GM12878 (cell line): ENCODE results near the gene UBE2E2. TPM values are rescaled to one million over a fixed set of nuclear protein-coding genes. Genes with fewer than 3 reads are reported as not detected.

ENCODE experiments used
- BRCA1 ChIP-seq: IDR thresholded peaks from 2 replicates; pipeline ENCODE4 v1.6.1; 2011; ENCODE audit warnings: low read depth, low read length, improper control_type of control experiment
- CEBPB ChIP-seq, 2 experiments: fragments of 150-350 bp in 1 of 2; IDR thresholded peaks; 2 replicates each; pipeline ENCODE4 v1.6.1; 2012 to 2014; ENCODE audit warnings: low read depth in 2 of 2, low read length in 2 of 2, borderline replicate concordance in 1 of 2, inconsistent platforms in 1 of 2
- EZH2 ChIP-seq: IDR thresholded peaks from 2 replicates; pipeline ENCODE4 v1.6.1; 2012; ENCODE audit warnings: low read depth, mild to moderate bottlenecking, control low read depth, inconsistent platforms, low read length, borderline replicate concordance; ENCODE audit not compliant: control insufficient read depth
- FOS ChIP-seq: IDR thresholded peaks from 3 replicates; pipeline ENCODE4 v1.6.1; 2011; ENCODE audit warnings: borderline replicate concordance; ENCODE audit not compliant: insufficient read length; ENCODE audit errors: extremely low read depth
- FOXM1 ChIP-seq: IDR thresholded peaks from 2 replicates; pipeline ENCODE4 v1.6.1; 2012; ENCODE audit warnings: low read depth, mild to moderate bottlenecking, inconsistent platforms, low read length, moderate library complexity
- HCFC1 ChIP-seq: fragments of 150-350 bp; IDR thresholded peaks from 2 replicates; pipeline ENCODE4 v1.6.1; 2014; ENCODE audit warnings: low read length
- LARP7 ChIP-seq: fragments of 450-650 bp; IDR thresholded peaks from 2 replicates; pipeline ENCODE4 v1.6.1; 2017; ENCODE audit warnings: mild to moderate bottlenecking
- NFYA ChIP-seq: IDR thresholded peaks from 2 replicates; pipeline ENCODE4 v1.6.1; 2011; ENCODE audit warnings: low read depth, mild to moderate bottlenecking, low read length, improper control_type of control experiment, borderline replicate concordance
- NFYB ChIP-seq: IDR thresholded peaks from 2 replicates; pipeline ENCODE4 v1.6.1; 2011; ENCODE audit warnings: low read depth, mild to moderate bottlenecking, low read length, improper control_type of control experiment, moderate library complexity; ENCODE audit not compliant: insufficient read depth
- NR2C1 ChIP-seq: fragments of 450-650 bp; IDR thresholded peaks from 2 replicates; pipeline ENCODE4 v1.6.1; 2017; ENCODE audit warnings: antibody characterized with exemption, mild to moderate bottlenecking, moderate library complexity
- POLR2AphosphoS2 ChIP-seq: IDR thresholded peaks from 2 replicates; pipeline ENCODE4 v1.6.1; 2011; ENCODE audit warnings: low read depth, mild to moderate bottlenecking, low read length, improper control_type of control experiment, moderate library complexity
- TAF1 ChIP-seq: IDR thresholded peaks from 2 replicates; pipeline ENCODE4 v1.6.1; 2011; ENCODE audit warnings: mild to moderate bottlenecking, low read depth, low read length, borderline replicate concordance
- TCF12 ChIP-seq: IDR thresholded peaks from 2 replicates; pipeline ENCODE4 v1.6.1; 2011; ENCODE audit warnings: low read depth, mild to moderate bottlenecking, low read length
- WRNIP1 ChIP-seq: IDR thresholded peaks from 2 replicates; pipeline ENCODE4 v1.6.1; 2011; ENCODE audit warnings: low read depth, low read length, improper control_type of control experiment, borderline replicate concordance
- ZBED1 ChIP-seq: IDR thresholded peaks from 2 replicates; pipeline ENCODE4 v1.6.1; 2016; ENCODE audit warnings: borderline replicate concordance
- ZBTB11 ChIP-seq: fragments of 450-650 bp; formaldehyde crosslinking; IDR thresholded peaks from 2 replicates; pipeline ENCODE4 v1.5.0; 2022; ENCODE audit warnings: mild to moderate bottlenecking, missing genetic modification characterization
- ZNF592 ChIP-seq: fragments of 450-650 bp; IDR thresholded peaks from 2 replicates; pipeline ENCODE4 v1.6.1; 2017; ENCODE audit warnings: mild to moderate bottlenecking, moderate library complexity
- polyA plus RNA-seq, 11 experiments: library from polyadenylated mRNA; depleted of rRNA in 4 of 11; unstranded in 6 of 11; stranded (reverse) in 5 of 11; fragments of >200 nt; fragmentation: Nextera tagmentation in 4 of 11; fragmentation: Illumina TruSeq in 1 of 11; extraction: Ambion mirVana in 4 of 11; extraction: Trizol in 1 of 11; gene quantifications; 1 replicate in 1 of 11; 2 replicates in 10 of 11; pipeline versions ENCODE4 v1.2.1 to v1.2.3, GENCODE V29; 2011 to 2016; ENCODE audit warnings: inconsistent platforms in 2 of 11, missing spikeins in 2 of 11, low read depth in 1 of 11
- total RNA-seq, 4 experiments: library from RNA; depleted of rRNA in 3 of 4; stranded (reverse); fragments of >200 nt in 3 of 4; fragmentation: Illumina TruSeq in 1 of 4; extraction: Trizol in 1 of 4; gene quantifications; 2 replicates each; pipeline versions ENCODE4 v1.2.1 to v1.2.3, GENCODE V29; 2013 to 2021
- TF ChIP-seq, protein P1 (sequence below): fragments of 450-650 bp; IDR thresholded peaks from 2 replicates; pipeline ENCODE4 v1.6.1; 2016; ENCODE audit warnings: mild to moderate bottlenecking
- TF ChIP-seq, protein P2 (sequence below): IDR thresholded peaks from 2 replicates; pipeline ENCODE4 v1.6.1; 2011; ENCODE audit warnings: borderline replicate concordance, low read depth, mild to moderate bottlenecking, moderate library complexity, low read length; ENCODE audit not compliant: insufficient read depth, poor library complexity, severe bottlenecking

Gene UBE2E2
- total and polyA plus RNA-seq, 10 of the 15 experiments (the other 5 are each of a cell fraction or from before 2014, with no cell fraction given), result 8.7 to 71.0 (median 36.4) TPM

GRCh38 chr3:23202921-23203707 is at the start of gene UBE2E2 (continued):
- no peak for TF ChIP-seq ZBED1
- TF ChIP-seq WRNIP1, result no peak
- no peak for TF ChIP-seq ZBTB11 (CRISPR knock-in tag)
- no peak for TF ChIP-seq CEBPB (IDR thresholded peaks at IDR 0.05; ENCODE audit: borderline replicate concordance in 1 of 2, low read depth in 2 of 2, low read length in 2 of 2)
- peak; percentile 95; the same call in 1 of the 2 replicates for TF ChIP-seq LARP7
- TF ChIP-seq TAF1, result peak; percentile 71; the same call in 1 of the 2 replicates
- TF ChIP-seq FOS, result no peak
- no peak for TF ChIP-seq NFYB
- TF ChIP-seq BRCA1, result no peak
- TF ChIP-seq, protein P1, sequence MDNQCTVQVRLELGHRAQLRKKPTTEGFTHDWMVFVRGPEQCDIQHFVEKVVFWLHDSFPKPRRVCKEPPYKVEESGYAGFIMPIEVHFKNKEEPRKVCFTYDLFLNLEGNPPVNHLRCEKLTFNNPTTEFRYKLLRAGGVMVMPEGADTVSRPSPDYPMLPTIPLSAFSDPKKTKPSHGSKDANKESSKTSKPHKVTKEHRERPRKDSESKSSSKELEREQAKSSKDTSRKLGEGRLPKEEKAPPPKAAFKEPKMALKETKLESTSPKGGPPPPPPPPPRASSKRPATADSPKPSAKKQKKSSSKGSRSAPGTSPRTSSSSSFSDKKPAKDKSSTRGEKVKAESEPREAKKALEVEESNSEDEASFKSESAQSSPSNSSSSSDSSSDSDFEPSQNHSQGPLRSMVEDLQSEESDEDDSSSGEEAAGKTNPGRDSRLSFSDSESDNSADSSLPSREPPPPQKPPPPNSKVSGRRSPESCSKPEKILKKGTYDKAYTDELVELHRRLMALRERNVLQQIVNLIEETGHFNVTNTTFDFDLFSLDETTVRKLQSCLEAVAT, result peak; percentile 70; the same call in 1 of the 2 replicates
- TF ChIP-seq NFYA, result no peak
- no peak for TF ChIP-seq HCFC1
- TF ChIP-seq ZNF592, result no peak
- no peak for TF ChIP-seq TCF12
- TF ChIP-seq, protein P2, sequence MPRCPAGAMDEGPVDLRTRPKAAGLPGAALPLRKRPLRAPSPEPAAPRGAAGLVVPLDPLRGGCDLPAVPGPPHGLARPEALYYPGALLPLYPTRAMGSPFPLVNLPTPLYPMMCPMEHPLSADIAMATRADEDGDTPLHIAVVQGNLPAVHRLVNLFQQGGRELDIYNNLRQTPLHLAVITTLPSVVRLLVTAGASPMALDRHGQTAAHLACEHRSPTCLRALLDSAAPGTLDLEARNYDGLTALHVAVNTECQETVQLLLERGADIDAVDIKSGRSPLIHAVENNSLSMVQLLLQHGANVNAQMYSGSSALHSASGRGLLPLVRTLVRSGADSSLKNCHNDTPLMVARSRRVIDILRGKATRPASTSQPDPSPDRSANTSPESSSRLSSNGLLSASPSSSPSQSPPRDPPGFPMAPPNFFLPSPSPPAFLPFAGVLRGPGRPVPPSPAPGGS, result no peak
- TF ChIP-seq POLR2AphosphoS2, result no peak
- 0 out of 2 replicates have a peak, but pooled peaks have one; percentile 16 for TF ChIP-seq NR2C1
- TF ChIP-seq EZH2, result no peak
- no peak for TF ChIP-seq FOXM1
